CD4-positive, alpha-beta T cell treated with Interleukin-21 for 1 hour (primary cell): ENCODE measurements around the gene MTX2.
"Not testable (repeated sequence)": the region's sequence is repeated elsewhere in the genome, so short reads cannot be mapped to it uniquely, and the experiment has no call there.

Experiments used
- DNase-seq: peaks from one replicate; pipeline ENCODE4 v3.0.0-alpha.2; 2020

Gene MTX2

DNA sequence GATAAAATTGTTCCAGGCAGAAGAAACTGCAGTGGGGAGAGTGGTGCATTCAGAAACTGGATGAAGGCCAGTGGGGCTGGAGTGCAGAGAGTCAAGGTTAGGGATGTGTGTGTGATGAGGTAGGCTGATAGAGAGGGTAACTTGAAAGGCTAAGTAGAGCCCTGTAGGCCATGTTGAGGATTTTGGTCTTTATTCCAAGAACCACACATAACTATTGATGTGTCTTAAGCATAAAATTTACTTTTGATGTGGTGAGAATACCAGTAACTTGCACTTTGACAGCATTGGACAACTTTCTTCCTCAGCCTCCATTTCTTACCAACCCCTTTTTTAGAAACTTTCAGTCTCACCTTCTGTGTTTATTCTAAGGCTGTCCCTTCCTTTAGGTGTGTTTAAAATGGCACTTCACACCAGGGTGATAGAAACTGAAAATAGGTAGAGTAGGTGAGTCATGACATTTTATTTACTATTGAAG is 22.6 kb downstream of the MTX2 start:
- no peak for DNase-seq

DNA sequence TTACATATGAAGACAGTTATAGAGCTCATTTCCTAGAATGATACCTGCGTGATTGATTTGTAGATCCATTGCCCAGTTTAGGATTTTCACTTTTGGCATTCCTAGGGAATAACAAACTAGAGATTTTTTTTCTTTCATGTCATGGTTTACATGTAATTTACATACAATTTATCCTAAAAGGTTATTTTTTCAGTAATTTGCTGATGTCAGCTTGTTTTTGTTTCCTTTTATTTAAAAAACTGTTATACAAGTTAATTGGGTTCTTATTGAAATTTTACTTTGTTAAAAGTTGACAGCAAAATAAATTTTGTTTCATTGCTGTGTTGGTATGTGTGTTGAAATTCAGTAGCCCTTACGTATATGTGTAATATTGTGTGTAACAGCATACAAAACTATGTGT is 23.4 kb downstream of the MTX2 start:
- no peak for DNase-seq

DNA sequence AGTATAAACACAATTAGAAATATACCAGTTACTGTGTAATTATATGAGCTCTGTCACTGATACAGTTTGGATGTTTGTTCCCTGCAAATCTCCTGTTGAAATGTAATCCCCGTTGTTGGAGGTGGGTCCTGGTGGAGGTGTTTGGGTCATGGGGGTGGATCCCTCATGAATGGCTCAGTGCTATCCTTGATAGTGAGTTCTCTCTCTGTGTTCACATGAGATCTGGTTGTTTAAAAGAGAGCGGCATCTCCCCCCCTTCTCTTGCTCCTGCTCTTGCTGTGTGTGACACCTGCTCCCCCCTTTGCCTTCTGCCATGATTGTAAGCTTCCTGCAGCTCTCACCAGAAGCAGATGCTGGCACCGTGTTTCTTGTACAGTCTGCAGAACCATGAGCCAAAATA is 24.1 kb downstream of the MTX2 start:
- DNase-seq, result no peak

DNA sequence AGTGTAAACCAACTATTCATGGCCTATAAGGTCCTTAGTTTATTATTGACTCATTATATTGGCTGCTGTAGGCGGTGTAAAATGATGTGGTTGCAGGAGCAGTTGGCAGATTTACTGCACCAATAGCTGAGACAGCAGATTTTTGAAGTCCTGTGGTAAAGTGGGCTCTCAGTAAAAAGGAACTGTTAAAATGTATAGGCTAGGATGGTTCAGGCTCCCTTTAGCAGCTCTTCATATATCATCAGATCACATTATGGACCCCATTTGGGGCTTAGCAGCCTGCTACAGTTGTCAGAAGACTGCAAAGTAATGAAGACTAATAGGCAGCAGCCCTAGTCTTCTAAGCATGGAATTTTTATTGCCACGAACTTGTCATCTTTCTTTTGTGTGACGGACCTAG is 27.8 kb downstream of the MTX2 start:
- no peak for DNase-seq

DNA sequence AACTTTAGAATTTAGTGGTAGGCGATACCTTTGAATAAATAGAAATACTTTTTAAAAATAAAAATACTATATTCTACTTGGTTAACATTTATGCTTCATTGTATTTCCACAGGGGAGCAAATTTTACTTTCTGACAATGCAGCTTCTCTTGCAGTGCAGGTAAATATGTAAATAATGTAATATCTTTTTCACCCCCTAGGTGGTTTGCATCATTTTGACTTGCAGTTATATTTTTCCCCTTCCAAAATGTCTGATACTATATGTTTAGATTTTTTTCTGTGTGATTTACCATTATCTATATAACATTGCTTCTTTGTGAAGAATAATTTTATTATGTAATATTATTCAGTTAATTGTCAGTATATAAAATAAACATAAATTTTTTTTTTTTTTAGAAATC is 28.5 kb downstream of the MTX2 start:
- DNase-seq, result no peak

DNA sequence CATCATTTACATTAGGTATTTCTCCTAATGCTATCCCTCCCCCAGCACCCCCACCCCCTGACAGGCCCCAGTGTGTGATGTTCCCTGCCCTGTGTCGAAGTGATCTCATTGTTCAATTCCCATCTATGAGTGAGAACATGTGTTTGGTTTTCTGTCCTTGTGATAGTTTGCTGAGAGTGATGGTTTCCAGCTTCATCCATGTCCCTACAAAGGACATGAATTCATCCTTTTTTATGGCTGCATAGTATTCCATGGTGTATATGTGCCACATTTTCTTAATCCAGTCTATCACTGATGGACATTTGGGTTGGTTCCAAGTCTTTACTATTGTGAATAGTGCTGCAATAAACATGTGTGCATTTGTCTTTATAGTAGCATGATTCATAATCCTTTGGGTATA is 36.8 kb downstream of the MTX2 start:
- not testable (repeated sequence) for DNase-seq

DNA sequence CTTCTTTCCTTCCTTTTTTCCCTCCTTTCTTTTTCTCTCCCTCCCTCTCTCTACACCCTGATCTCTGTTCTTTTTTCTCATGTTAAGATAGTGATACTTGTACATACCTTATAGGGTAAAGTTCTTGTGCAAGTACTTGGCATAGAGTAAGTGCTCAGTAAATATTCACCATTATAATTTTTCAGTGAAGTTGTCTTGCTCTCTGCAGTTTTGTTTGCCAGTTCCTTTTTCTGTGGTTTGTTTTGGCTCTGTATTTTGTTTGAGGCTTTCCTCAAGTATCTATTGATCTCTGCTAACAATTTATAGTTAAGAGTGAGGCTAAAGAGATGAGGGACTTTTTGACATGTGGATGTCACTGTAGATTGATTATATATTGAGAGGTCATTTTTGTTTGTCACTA is 48.0 kb downstream of the MTX2 start:
- no peak for DNase-seq

DNA sequence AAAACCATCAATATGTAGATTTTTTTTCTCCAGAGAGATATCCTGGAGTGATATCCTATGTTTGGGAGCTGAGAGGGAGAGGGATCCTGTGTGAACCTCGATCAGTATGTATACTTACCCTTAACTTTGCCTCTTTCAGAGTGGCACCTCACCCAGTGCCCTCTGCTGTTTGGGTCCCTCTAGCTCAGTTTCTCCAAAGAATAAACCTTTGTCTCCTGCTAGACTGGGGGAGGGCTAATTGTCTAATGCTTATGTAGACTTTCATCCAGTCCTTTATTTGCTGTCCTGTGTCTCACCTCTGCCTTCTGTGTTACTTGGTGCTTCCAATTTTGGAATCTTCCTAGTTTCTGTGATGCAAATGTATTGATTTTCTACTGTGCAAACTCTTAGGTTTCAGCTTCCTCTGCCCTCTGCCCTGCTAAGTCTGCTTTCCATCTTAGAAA is 48.4 kb downstream of the MTX2 start:
- no peak for DNase-seq

DNA sequence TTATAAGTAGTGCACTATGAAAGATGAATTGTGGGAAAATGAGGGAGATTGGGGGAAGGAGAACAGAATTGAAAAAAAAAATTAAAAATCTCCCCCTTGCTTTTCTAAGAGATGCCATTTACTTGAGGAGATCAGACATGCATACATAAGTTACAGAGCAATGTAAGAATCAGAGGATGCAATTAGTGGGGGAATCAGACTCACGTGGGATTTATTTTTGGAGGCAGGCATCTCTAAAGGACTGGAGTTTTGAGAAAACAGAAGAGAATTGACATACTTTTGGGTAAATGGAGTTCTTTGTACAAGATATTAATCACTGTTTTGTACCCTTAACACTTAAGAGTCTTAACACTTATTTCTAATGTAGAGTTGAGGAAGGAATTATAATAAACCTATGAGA is 52.7 kb downstream of the MTX2 start:
- no peak for DNase-seq

DNA sequence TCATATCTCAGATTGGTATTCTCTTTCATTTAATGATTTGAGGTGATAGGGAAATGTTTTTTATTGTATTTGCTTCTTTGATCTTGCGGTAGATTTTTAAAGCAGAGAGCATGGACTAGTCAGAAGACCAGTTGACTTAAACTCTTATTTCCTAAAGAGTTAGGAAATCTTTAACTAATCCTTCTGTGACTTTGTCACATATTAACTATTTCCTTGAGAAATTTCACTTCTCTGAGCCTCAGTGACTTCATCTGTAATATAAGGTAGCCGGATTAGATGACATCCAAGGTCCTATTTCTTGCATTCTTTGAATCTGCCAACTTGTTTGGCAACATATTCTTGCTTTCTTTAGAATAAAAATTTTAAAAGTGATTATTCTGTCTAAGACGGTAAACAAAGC is 55.6 kb downstream of the MTX2 start:
- no peak for DNase-seq

DNA sequence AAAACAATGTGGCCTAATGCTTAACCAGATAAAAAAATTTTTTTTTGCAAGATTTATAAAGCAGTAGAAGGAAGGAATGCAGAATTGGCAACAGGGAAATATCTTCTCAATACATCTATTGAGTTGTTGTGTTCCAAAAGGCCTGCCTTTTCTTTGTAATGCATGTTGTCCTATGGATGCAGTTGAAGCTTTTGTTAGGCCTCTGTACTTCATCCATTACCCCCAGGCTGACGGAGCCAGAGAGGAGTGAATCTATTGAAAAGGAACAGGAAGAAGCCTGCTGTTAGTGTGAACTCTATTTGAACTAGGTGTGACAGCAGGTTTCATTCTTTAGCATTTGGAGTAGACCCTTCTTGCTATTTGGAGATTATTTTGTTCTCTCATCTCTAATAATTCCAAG is 56.5 kb downstream of the MTX2 start:
- no peak for DNase-seq

DNA sequence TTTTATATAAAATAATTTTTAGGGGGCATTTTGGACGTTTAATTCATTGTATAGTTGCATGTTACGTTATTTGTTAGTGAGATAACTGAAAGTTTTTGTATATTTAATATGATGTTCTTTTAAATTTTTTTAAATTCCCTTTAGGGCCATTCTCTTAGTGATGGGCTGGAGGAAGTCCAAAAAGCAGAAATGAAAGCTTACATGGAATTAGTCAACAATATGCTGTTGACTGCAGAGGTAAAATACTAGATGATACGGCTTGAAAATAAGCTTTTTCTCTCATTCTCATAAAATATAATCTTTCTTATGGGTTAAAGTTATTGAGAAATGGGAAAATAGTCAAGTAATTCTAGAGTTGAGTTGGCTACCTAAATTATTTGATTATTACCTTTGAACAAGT is 58.9 kb downstream of the MTX2 start:
- no peak for DNase-seq

DNA sequence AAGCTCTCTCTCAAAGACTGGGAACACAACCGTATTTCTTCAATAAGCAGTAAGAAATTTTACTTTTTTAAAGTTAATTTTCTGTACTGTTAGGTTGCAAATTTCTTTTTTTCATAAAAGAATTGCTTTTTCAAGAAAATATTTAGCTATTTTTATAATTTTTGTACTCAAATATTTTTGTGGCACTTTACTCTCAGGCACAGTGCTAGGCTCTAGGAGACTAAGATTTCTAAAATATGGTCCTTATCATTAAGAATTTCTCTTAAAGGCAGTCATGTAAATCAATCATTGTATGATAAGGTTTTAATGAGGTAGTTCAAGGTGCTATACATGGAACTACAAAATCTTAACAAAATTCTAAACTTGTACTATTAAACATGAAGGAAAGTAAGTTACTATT is 61.4 kb downstream of the MTX2 start:
- no peak for DNase-seq

DNA sequence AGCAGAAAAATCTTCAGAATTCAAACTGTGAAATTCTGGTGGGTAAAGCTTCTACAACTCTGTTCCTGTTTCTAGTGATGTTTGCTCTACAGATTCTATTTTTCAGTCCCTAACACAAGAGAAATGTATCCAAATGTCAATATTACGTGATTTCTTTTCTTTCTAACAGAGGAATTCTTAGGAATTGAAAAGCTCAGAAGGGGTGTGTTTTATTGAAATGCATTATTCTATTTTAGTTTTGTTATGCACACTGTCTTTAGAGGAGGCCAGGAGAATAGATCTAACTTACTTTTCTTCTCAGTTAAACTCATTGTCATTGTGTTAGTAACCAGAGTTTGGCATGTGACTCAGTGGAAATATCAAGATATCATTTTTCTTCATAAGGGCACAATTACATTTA is 62.4 kb downstream of the MTX2 start:
- no peak for DNase-seq

DNA sequence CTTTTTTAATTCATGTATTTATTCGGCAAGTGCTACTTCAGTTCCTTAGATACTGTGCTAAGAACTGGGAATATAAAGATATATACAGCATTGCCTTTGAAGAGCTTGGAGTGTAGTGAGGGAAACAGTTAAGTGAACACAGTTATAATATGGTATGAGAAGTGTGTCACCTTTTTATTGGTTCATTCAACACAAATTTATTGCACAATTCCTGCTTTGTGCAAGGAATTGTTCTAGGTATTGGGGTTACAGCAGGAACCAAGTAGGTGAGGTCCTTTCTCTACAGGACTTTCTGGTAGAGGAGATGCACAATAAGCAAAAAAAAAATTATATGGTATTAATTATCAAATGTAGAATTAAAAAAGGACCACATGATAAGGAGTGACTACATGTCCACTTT is 65.5 kb downstream of the MTX2 start:
- DNase-seq, result no peak

DNA sequence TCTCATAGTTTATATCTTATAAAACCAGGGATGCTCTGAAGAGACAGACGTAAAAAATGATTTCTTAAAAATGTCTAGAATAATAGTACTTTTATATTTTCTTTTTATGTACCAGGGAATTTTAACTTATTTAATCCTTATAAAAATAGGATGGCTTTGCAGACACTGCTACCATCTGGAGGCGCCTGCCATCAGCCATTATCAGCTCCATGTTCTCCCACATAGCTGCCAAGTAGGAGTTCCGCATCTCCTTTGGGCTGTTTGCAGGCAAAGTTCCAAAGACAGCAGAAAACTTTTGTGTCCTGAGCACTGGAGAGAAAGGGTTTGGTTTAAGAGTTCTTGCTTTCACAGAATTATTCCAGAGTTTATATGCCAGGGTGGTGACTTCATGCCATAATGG is 69.2 kb downstream of the MTX2 start:
- DNase-seq, result no peak

DNA sequence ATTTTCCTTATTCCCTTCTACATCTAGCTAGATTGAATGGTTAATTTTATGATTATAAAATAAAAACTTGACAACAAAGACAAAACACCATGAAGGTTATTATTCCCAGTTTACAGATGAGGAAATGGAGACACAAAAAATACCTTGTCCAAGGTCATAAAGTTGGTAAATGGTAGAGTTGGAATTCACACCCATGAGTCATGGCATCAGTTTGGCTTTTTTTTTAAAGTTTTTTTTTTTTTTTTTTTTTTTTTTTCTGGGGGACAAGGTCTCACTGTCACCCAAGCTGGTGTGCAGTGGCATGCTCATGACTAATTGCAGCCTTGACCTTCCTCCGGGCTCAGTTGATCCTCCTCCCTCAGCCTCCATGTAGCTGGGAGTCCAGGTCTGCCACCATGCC is 70.0 kb downstream of the MTX2 start:
- DNase-seq, result no peak

DNA sequence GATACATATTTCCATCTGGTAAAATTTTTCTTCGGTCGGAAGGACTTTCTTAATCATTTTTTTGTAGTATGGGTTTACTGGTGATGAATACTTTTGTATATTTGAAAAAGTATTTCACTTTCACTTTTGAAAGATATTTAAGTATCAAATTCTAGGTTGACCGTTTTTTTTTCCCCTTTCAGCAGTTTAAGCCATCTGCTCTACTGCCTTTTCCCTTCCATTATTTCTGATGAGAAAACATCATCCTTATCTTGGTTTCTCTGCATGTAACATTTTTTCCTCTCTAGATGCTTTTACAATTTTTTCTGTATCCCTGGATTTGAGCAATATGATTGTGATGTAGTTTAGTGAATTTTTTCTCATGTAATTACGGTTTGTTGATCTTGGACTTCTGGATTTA is 87.0 kb downstream of the MTX2 start:
- DNase-seq, result no peak

DNA sequence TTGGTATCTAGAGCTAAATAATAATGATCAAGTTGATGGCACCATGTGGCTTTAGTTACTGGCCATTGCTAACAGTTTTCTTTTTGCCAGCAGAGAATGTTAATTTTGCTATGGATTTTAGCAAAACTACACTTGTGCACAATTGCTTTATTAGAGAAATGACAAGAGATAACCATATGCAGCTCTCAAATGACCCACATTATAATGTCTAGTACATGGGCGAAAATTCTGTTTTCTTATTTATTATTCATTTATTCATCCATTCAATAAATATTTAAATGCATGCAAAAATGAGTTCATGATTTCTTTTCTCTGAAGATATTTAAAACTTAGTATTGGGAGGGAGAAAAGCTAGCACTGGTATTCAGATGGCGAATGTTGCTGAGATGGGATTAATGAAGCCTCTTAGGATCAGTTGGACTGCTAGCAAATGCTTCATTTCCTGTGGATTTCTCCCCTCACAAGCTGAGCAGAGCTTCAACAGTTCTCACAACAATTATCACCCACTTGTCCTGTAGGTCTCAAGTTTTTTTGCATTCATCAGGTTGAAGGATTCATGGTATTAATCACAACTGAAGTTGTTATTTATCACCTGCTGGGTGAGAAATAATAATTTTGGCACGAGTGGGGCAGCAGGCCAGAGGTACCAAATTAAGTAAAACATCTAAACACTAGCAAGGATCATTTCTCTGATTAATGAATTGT is 95.2 kb downstream of the MTX2 start:
- no peak for DNase-seq

DNA sequence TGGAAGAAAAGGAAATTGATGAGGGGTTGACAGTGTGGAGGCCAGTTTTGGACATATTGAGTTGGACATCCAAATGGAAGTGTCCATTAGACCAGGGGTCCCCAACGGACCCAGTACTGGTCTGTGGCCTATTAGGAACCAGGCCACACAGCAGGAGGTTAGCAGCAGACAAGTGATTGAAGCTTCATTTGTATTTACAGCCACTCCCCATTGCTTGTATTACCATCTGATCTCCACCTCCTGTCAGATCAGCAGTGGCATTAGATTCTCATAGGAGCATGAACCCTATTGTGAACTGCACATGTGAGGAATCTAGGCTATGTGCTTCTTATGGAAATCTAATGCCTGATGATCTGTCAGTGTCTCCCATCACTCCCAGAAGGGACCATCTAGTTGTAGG is 99.1 kb downstream of the MTX2 start:
- DNase-seq, result no peak

DNA sequence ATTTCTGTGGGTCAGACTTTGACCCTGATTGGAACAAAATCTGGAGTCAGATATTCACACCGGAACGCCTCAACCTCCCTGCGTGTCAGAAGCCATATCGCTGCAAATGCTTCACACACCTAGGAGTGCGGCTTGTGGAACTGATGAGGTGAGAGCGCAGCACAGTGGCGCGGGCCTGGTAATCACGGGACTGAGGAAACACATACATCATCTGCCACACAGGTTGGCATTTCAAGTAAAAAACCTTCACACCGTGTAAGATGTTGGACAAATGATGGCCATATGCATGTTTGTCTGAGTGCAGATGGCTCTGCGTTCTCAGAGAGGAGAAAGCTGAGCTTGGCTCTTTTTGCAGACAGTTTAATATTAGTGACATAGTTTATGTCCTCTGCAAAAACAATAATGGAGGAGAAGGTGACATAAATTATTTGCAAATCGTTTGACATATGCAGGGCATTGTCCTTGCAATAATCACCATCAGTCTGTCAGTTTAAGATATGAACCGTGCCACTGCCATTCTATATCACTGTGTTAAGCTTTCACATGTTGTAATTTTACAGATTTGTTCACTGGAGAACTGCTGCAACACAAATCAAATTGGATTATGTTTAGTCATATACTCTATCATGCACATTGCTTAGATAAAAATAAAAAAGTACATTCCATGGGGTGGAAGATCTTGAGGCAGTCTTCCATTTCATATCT is 101.4 kb downstream of the MTX2 start:
- no peak for DNase-seq

DNA sequence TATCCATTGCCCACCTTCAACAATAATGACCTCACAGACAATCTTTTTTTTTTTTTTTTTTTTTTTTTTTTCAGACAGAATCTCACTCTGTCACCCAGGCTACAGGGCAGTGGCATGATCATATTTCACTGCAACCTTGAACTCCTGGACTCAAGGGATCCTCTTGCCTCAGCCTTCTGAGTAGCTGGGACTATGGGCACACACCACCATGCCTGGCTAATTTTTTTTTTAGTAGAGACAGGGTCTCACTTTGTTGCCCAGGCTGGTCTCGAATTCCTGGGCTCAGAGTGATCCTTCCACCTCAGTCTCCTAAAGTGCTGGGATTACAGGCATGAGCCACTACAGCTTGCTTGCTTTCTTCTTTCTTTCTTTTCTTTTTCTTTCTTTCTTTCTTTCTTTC is 103.9 kb downstream of the MTX2 start:
- DNase-seq, result not testable (repeated sequence)

DNA sequence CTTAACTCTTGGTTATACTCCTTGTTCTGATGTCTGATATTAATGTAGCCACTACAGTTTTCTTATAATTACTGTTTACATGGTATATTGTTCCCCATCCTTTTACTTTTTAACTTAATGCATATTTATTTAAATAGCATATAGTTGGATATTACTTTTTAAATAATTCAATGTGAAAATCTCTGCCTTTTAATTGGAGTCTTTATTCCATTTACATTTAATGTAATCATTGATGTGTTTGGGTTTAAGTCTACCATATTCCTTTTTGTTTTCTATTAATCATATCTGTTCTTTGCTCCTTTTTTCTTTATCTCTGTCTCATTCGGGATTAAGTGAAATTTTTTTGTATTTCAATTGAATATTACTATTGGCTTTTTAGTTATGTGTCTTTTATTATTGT is 109.1 kb downstream of the MTX2 start:
- DNase-seq, result no peak

DNA sequence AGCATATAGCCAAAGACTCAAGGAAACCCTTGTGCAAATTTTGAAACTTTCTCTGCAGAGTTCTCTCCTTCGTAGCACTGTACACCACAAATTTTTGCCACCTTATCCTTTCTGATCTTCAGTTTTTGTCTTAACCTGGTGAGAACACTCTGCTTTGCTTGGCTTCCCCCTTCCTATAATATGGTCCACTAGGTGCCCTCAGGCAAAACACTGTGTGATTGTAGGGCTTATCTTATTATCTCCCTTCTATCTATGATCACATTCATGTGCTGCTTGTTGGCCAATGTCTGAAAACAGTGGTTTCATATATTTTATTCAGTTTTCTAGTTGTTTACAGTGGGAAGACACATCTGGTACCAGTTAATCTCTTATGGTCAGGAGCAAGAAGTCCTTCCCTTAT is 111.1 kb downstream of the MTX2 start:
- DNase-seq, result no peak

DNA sequence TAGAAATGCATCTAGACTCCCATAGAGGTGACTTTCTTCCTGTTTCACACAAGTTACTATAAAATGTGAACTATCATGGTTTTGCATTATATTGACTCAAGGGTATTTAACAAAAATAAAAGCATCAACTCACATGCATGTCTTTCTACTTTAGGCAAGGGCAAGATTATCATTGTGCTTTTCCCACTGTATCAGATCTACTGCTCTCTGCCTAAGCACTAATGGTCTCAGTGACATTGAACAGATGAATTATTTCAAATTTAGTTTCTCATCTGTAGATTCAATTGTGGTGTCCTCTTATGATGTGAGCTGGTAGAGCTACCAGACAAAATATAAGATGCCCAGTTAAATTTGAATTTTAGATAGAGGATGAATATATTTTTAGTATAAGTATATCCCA is 113.9 kb downstream of the MTX2 start:
- DNase-seq, result no peak
